Fibroblast of mammary gland (primary cell): ENCODE data around the gene COG7.
A peak's percentile ranks its signal among the peaks of the same experiment; 100 is the strongest.

Experiments used
- DNase-seq: peaks from one replicate; pipeline ENCODE4 v3.0.0-alpha.2; 2010; ENCODE audit warnings: low read depth
- H3K4me3 ChIP-seq: 2 replicates; pipeline ENCODE4 v1.5.1; 2011; ENCODE audit warnings: low read depth, mild to moderate bottlenecking, low read length, moderate library complexity; ENCODE audit not compliant: control insufficient read depth
- CTCF ChIP-seq: conservative IDR thresholded peaks from 2 replicates; pipeline ENCODE4 v1.5.1; 2011; ENCODE audit warnings: low read depth, low read length, inconsistent platforms; ENCODE audit not compliant: control insufficient read depth, insufficient read depth

COG7 gene

GRCh38 chr16:23354246-23354645 is 98.7 kb downstream of the COG7 start:
- no peak for DNase-seq
- TF ChIP-seq CTCF, result no peak

GRCh38 chr16:23353440-23353839 is 99.5 kb downstream of the COG7 start:
- no peak overlapping the region for H3K4me3 ChIP-seq
- no peak for DNase-seq
- TF ChIP-seq CTCF, result no peak

More at GRCh38 chr16:23354246-23354645, 98.7 kb downstream of the COG7 start:
- H3K4me3 ChIP-seq, result no peak overlapping the region

- no peak overlapping the region for H3K4me3 ChIP-seq
- no peak for TF ChIP-seq CTCF
- no peak for DNase-seq
Measured at GRCh38 chr16:23351360-23351759, 101.6 kb downstream of the COG7 start.

GRCh38 chr16:23348579-23349469 is 104.2 kb downstream of the COG7 start:
- peak; percentile 21 for TF ChIP-seq CTCF

GRCh38 chr16:23345237-23345636 is 107.8 kb downstream of the COG7 start:
- no peak for DNase-seq
- no peak overlapping the region for H3K4me3 ChIP-seq
- no peak for TF ChIP-seq CTCF

More at GRCh38 chr16:23348579-23349469, 104.2 kb downstream of the COG7 start:
- DNase-seq, result no peak
- no peak overlapping the region for H3K4me3 ChIP-seq

GRCh38 chr16:23343643-23344612 is 109.1 kb downstream of the COG7 start:
- no peak overlapping the region for H3K4me3 ChIP-seq
- DNase-seq, result no peak
- no peak for TF ChIP-seq CTCF
